ENCODE data around the gene ROPN1.
A peak's percentile ranks its signal among the peaks of the same experiment; 100 is the strongest.
"Not testable (repeated sequence)": the region's sequence is repeated elsewhere in the genome, so short reads cannot be mapped to it uniquely, and the experiment has no call there.

The ROPN1 gene

GRCh38 chr3:123966799-123967198 is 25.1 kb downstream of the ROPN1 start:
- H3K4me3 ChIP-seq (ENCODE audit: control insufficient read depth in 1 of 7, extremely low read depth in 1 of 7, insufficient read depth in 4 of 7, low read depth in 2 of 7, low read length in 6 of 7); H3K36me3 ChIP-seq (ENCODE audit: control insufficient read depth in 4 of 4, insufficient read depth in 4 of 4, low read length in 3 of 4); POLR2A ChIA-PET; H3K4me1 ChIP-seq (ENCODE audit: control extremely low read depth in 1 of 4, control insufficient read depth in 4 of 4, insufficient read depth in 4 of 4, low read length in 3 of 4); CTCF ChIA-PET; H3K27ac ChIP-seq (ENCODE audit: insufficient read depth in 1 of 2, low read depth in 1 of 2, low read length in 2 of 2, poor library complexity in 1 of 2, severe bottlenecking in 2 of 2); H3K27me3 ChIP-seq (replicated peaks in 2 of 5; ENCODE audit: control insufficient read depth in 4 of 5, insufficient read depth in 5 of 5, low read length in 4 of 5); DNase-seq; H3K9me3 ChIP-seq (ENCODE audit: control extremely low read depth in 1 of 5, control insufficient read depth in 4 of 5, insufficient read depth in 2 of 5, low read depth in 1 of 5, low read length in 4 of 5): not testable (repeated sequence)
- no CpG with 5 or more reads among the region's 1 CpG for WGBS (ENCODE audit: insufficient coverage)

- H3K4me1 ChIP-seq (ENCODE audit: control extremely low read depth in 1 of 4, control insufficient read depth in 4 of 4, insufficient read depth in 4 of 4, low read length in 3 of 4); CTCF ChIA-PET; H3K9me3 ChIP-seq (ENCODE audit: control extremely low read depth in 1 of 5, control insufficient read depth in 4 of 5, insufficient read depth in 2 of 5, low read depth in 1 of 5, low read length in 4 of 5); H3K4me3 ChIP-seq (ENCODE audit: control insufficient read depth in 1 of 7, extremely low read depth in 1 of 7, insufficient read depth in 4 of 7, low read depth in 2 of 7, low read length in 6 of 7); DNase-seq; H3K36me3 ChIP-seq (ENCODE audit: control insufficient read depth in 4 of 4, insufficient read depth in 4 of 4, low read length in 3 of 4); POLR2A ChIA-PET; H3K27ac ChIP-seq (ENCODE audit: insufficient read depth in 1 of 2, low read depth in 1 of 2, low read length in 2 of 2, poor library complexity in 1 of 2, severe bottlenecking in 2 of 2); H3K27me3 ChIP-seq (replicated peaks in 2 of 5; ENCODE audit: control insufficient read depth in 4 of 5, insufficient read depth in 5 of 5, low read length in 4 of 5): not testable (repeated sequence)
- WGBS (ENCODE audit: insufficient coverage) = no CpG with 5 or more reads among the region's 1 CpG
Observed at GRCh38 chr3:123964793-123965192, 27.1 kb downstream of the ROPN1 start.

GRCh38 chr3:123961508-123961856 is 30.4 kb downstream of the ROPN1 start:
- no peak overlapping the region for H3K27ac ChIP-seq (ENCODE audit: insufficient read depth in 1 of 2, low read depth in 1 of 2, low read length in 2 of 2, poor library complexity in 1 of 2, severe bottlenecking in 2 of 2)
- POLR2A ChIA-PET = interaction anchor here (1.2 kb wide), 1 partner anchor 84 kb away, joined by 5 read pairs; no protein-coding TSS in a partner anchor
- 6% methylated on average over 8 of the region's 15 CpGs for WGBS (ENCODE audit: insufficient coverage)

GRCh38 chr3:123960781-123961507 is 31.0 kb downstream of the ROPN1 start, which contains the start of gene CCDC14:
CCDC14 (minus strand) TSS chr3:123961229; CDS start chr3:123961173, 56 bp downstream.
- Histone ChIP-seq H3K4me1 (ENCODE audit: control extremely low read depth in 1 of 4, control insufficient read depth in 4 of 4, insufficient read depth in 4 of 4, low read length in 3 of 4) (peaks cover 5 to 10% (median 8%) of the 10 kb centered on the region in 4 experiments), H3K4me3 (ENCODE audit: control insufficient read depth in 1 of 7, extremely low read depth in 1 of 7, insufficient read depth in 4 of 7, low read depth in 2 of 7, low read length in 6 of 7) (peak within 1 kb of the TSS; percentile 66 to 97 (median 93)), H3K27me3 (replicated peaks in 2 of 5; ENCODE audit: control insufficient read depth in 4 of 5, insufficient read depth in 5 of 5, low read length in 4 of 5) (peaks cover 0 to 3% (median 0%) of the 10 kb centered on the region in 5 experiments), H3K27ac (ENCODE audit: insufficient read depth in 1 of 2, low read depth in 1 of 2, low read length in 2 of 2, poor library complexity in 1 of 2, severe bottlenecking in 2 of 2) (peak within 1 kb of the TSS; percentile 64 to 82), H3K36me3 (ENCODE audit: control insufficient read depth in 4 of 4, insufficient read depth in 4 of 4, low read length in 3 of 4) (no peaks in the 10 kb centered on the region), H3K9me3 (ENCODE audit: control extremely low read depth in 1 of 5, control insufficient read depth in 4 of 5, insufficient read depth in 2 of 5, low read depth in 1 of 5, low read length in 4 of 5) (no peaks in the 10 kb centered on the region)
- POLR2A ChIA-PET = interaction anchor here (1.2 kb wide), 1 partner anchor 83 kb away, joined by 5 read pairs; no protein-coding TSS in a partner anchor
- WGBS (ENCODE audit: insufficient coverage) = under 1% methylated on average over 42 of the region's 55 CpGs
- CTCF ChIA-PET = interaction anchor here (1.1 kb wide), 1 partner anchor 19 kb away, joined by 4 read pairs; no protein-coding TSS in a partner anchor
- peak; percentile 86 to 89 (median 87) for DNase-seq

More at GRCh38 chr3:123961508-123961856, 30.4 kb downstream of the ROPN1 start:
- Histone ChIP-seq H3K4me1 (ENCODE audit: control extremely low read depth in 1 of 4, control insufficient read depth in 4 of 4, insufficient read depth in 4 of 4, low read length in 3 of 4) (peaks cover 5 to 10% (median 8%) of the 10 kb centered on the region in 4 experiments), H3K9me3 (ENCODE audit: control extremely low read depth in 1 of 5, control insufficient read depth in 4 of 5, insufficient read depth in 2 of 5, low read depth in 1 of 5, low read length in 4 of 5) (no peaks in the 10 kb centered on the region), H3K36me3 (ENCODE audit: control insufficient read depth in 4 of 4, insufficient read depth in 4 of 4, low read length in 3 of 4) (no peaks in the 10 kb centered on the region), H3K27me3 (replicated peaks in 2 of 5; ENCODE audit: control insufficient read depth in 4 of 5, insufficient read depth in 5 of 5, low read length in 4 of 5) (peaks cover 0 to 5% (median 0%) of the 10 kb centered on the region in 5 experiments), H3K4me3 (ENCODE audit: control insufficient read depth in 1 of 7, extremely low read depth in 1 of 7, insufficient read depth in 4 of 7, low read depth in 2 of 7, low read length in 6 of 7) (peak overlapping the region; percentile 66 to 97 (median 93))
- CTCF ChIA-PET = no interaction called here
- DNase-seq = no peak

- ChIA-PET CTCF (interaction anchor here (1.2 to 1.5 kb wide), 2 partner anchors 12 kb away, joined by 4 to 5 read pairs; no protein-coding TSS in a partner anchor), POLR2A (no interaction called here)
- peaks cover 0 to 46% (median 26%) of the 10 kb centered on the region in 4 experiments for H3K36me3 ChIP-seq (ENCODE audit: control insufficient read depth in 4 of 4, insufficient read depth in 4 of 4, low read length in 3 of 4)
- no peaks in the 10 kb centered on the region for H3K4me1 ChIP-seq (ENCODE audit: control extremely low read depth in 1 of 4, control insufficient read depth in 4 of 4, insufficient read depth in 4 of 4, low read length in 3 of 4)
- no peaks in the 10 kb centered on the region for H3K9me3 ChIP-seq (ENCODE audit: control extremely low read depth in 1 of 5, control insufficient read depth in 4 of 5, insufficient read depth in 2 of 5, low read depth in 1 of 5, low read length in 4 of 5)
- DNase-seq = no peak
- H3K4me3 ChIP-seq (ENCODE audit: control insufficient read depth in 1 of 7, extremely low read depth in 1 of 7, insufficient read depth in 4 of 7, low read depth in 2 of 7, low read length in 6 of 7) = no peak overlapping the region
- 97% methylated on average over 3 of the region's 4 CpGs for WGBS (ENCODE audit: insufficient coverage)
- no peak overlapping the region for H3K27ac ChIP-seq (ENCODE audit: insufficient read depth in 1 of 2, low read depth in 1 of 2, low read length in 2 of 2, poor library complexity in 1 of 2, severe bottlenecking in 2 of 2)
- no peaks in the 10 kb centered on the region for H3K27me3 ChIP-seq (replicated peaks in 2 of 5; ENCODE audit: control insufficient read depth in 4 of 5, insufficient read depth in 5 of 5, low read length in 4 of 5)
Observed at GRCh38 chr3:123953735-123954134, 38.2 kb downstream of the ROPN1 start.

GRCh38 chr3:123952844-123953520 is 38.9 kb downstream of the ROPN1 start:
- DNase-seq = no peak
- H3K4me3 ChIP-seq (ENCODE audit: control insufficient read depth in 1 of 7, extremely low read depth in 1 of 7, insufficient read depth in 4 of 7, low read depth in 2 of 7, low read length in 6 of 7) = no peak overlapping the region
- ChIA-PET CTCF (interaction anchor here (1.5 kb wide), 1 partner anchor 11 kb away, joined by 4 read pairs; no protein-coding TSS in a partner anchor), POLR2A (no interaction called here)
- no peaks in the 10 kb centered on the region for H3K4me1 ChIP-seq (ENCODE audit: control extremely low read depth in 1 of 4, control insufficient read depth in 4 of 4, insufficient read depth in 4 of 4, low read length in 3 of 4)
- WGBS (ENCODE audit: insufficient coverage) = 97% methylated on average over 4 of the region's 4 CpGs
- H3K27me3 ChIP-seq (replicated peaks in 2 of 5; ENCODE audit: control insufficient read depth in 4 of 5, insufficient read depth in 5 of 5, low read length in 4 of 5) = no peaks in the 10 kb centered on the region
- H3K9me3 ChIP-seq (ENCODE audit: control extremely low read depth in 1 of 5, control insufficient read depth in 4 of 5, insufficient read depth in 2 of 5, low read depth in 1 of 5, low read length in 4 of 5) = no peaks in the 10 kb centered on the region
- H3K36me3 ChIP-seq (ENCODE audit: control insufficient read depth in 4 of 4, insufficient read depth in 4 of 4, low read length in 3 of 4) = peaks cover 0 to 51% (median 32%) of the 10 kb centered on the region in 4 experiments
- H3K27ac ChIP-seq (ENCODE audit: insufficient read depth in 1 of 2, low read depth in 1 of 2, low read length in 2 of 2, poor library complexity in 1 of 2, severe bottlenecking in 2 of 2) = no peak overlapping the region
